ENCODE results near the gene TMEM263. TPM values are rescaled to one million over a fixed set of nuclear protein-coding genes. Genes with fewer than 3 reads are reported as not detected.

TMEM263 gene
- 10 to 100 TPM; 28.5 to 29.6 TPM for total RNA-seq

- Mint-ChIP-seq H3K27ac (peak within 1 kb of the TSS; percentile 94), H3K4me1 (peaks cover 15% of the 10 kb centered on the region)
- ATAC-seq (ENCODE audit: low read depth), result peak; percentile 87
Measured at GRCh38 chr12:106955377-106956047, at the start of gene TMEM263. Gene TMEM263 (plus strand): TSS chr12:106955907. CDS start chr12:106967117, 11,210 bp downstream.

GRCh38 chr12:106906715-106907114 lies 49.0 kb upstream of the TMEM263 start:
- peaks cover 46% of the 10 kb centered on the region for H3K27me3 Mint-ChIP-seq
- H3K36me3 Mint-ChIP-seq, result no peaks in the 10 kb centered on the region
- no peaks in the 10 kb centered on the region for H3K9me3 Mint-ChIP-seq
- H3K4me1 Mint-ChIP-seq, result peaks cover 22% of the 10 kb centered on the region
- DNase-seq, result no peak
- no peak overlapping the region for H3K27ac Mint-ChIP-seq
- ATAC-seq (ENCODE audit: low read depth), result no peak
- no peak overlapping the region for H3K4me3 Mint-ChIP-seq
- POLR2A ChIA-PET, result interaction anchor here (0.7 kb wide), 1 partner anchor 1660 kb away, joined by 4 read pairs; no protein-coding TSS in a partner anchor

More at GRCh38 chr12:106955377-106956047, at the start of gene TMEM263:
- peak; percentile 94 for DNase-seq
- peaks cover 5% of the 10 kb centered on the region for H3K27me3 Mint-ChIP-seq
- H3K4me3 Mint-ChIP-seq, result peak within 1 kb of the TSS; percentile 95
- POLR2A ChIA-PET, result interaction anchor here (0.8 to 2.3 kb wide), 8 partner anchors 20 to 653 kb away, joined by 3 to 11 read pairs (median 4); partner anchors contain the start of genes MTERF2, POLR3B and TCP11L2
- peaks cover 4% of the 10 kb centered on the region for H3K36me3 Mint-ChIP-seq
- peaks cover 2% of the 10 kb centered on the region for H3K9me3 Mint-ChIP-seq

- POLR2A ChIA-PET, result no interaction called here
- Mint-ChIP-seq H3K27ac (no peak overlapping the region), H3K27me3 (peaks cover 40% of the 10 kb centered on the region)
Measured at GRCh38 chr12:106907411-106907810, 48.3 kb upstream of the TMEM263 start.

GRCh38 chr12:106907846-106908245 lies 47.9 kb upstream of the TMEM263 start:
- ATAC-seq (ENCODE audit: low read depth) (no peak), DNase-seq (no peak)
- POLR2A ChIA-PET, result no interaction called here
- no peak overlapping the region for H3K4me3 Mint-ChIP-seq
- H3K36me3 Mint-ChIP-seq, result no peaks in the 10 kb centered on the region
- H3K27me3 Mint-ChIP-seq, result peaks cover 36% of the 10 kb centered on the region
- H3K9me3 Mint-ChIP-seq, result no peaks in the 10 kb centered on the region
- no peak overlapping the region for H3K27ac Mint-ChIP-seq
- H3K4me1 Mint-ChIP-seq, result peaks cover 22% of the 10 kb centered on the region

More at GRCh38 chr12:106907411-106907810, 48.3 kb upstream of the TMEM263 start:
- no peak for ATAC-seq (ENCODE audit: low read depth)
- Mint-ChIP-seq H3K4me3 (no peak overlapping the region), H3K9me3 (no peaks in the 10 kb centered on the region), H3K36me3 (no peaks in the 10 kb centered on the region), H3K4me1 (peaks cover 22% of the 10 kb centered on the region)
- no peak for DNase-seq

- no peak overlapping the region for H3K27ac Mint-ChIP-seq
- H3K4me1 Mint-ChIP-seq, result peaks cover 19% of the 10 kb centered on the region
- POLR2A ChIA-PET, result no interaction called here
- no peak overlapping the region for H3K4me3 Mint-ChIP-seq
- no peaks in the 10 kb centered on the region for H3K36me3 Mint-ChIP-seq
- no peaks in the 10 kb centered on the region for H3K9me3 Mint-ChIP-seq
- H3K27me3 Mint-ChIP-seq, result peaks cover 29% of the 10 kb centered on the region
- no peak for ATAC-seq (ENCODE audit: low read depth)
- no peak for DNase-seq
Measured at GRCh38 chr12:106908561-106908960, 47.1 kb upstream of the TMEM263 start.

GRCh38 chr12:106910202-106910601 lies 45.5 kb upstream of the TMEM263 start:
- Mint-ChIP-seq H3K4me1 (peaks cover 28% of the 10 kb centered on the region), H3K36me3 (no peaks in the 10 kb centered on the region), H3K9me3 (no peaks in the 10 kb centered on the region), H3K27ac (no peak overlapping the region), H3K4me3 (no peak overlapping the region), H3K27me3 (peaks cover 19% of the 10 kb centered on the region)
- ATAC-seq (ENCODE audit: low read depth), result no peak
- DNase-seq, result no peak
- POLR2A ChIA-PET, result no interaction called here

GRCh38 chr12:106911581-106911980 lies 44.1 kb upstream of the TMEM263 start:
- Mint-ChIP-seq H3K4me3 (no peak overlapping the region), H3K4me1 (peaks cover 34% of the 10 kb centered on the region)

GRCh38 chr12:106913456-106913855 lies 42.3 kb upstream of the TMEM263 start:
- POLR2A ChIA-PET, result no interaction called here

More at GRCh38 chr12:106911581-106911980, 44.1 kb upstream of the TMEM263 start:
- peaks cover 8% of the 10 kb centered on the region for H3K27me3 Mint-ChIP-seq
- POLR2A ChIA-PET, result no interaction called here
- H3K9me3 Mint-ChIP-seq, result no peaks in the 10 kb centered on the region
- ATAC-seq (ENCODE audit: low read depth) (no peak), DNase-seq (no peak)
- no peak overlapping the region for H3K27ac Mint-ChIP-seq
- no peaks in the 10 kb centered on the region for H3K36me3 Mint-ChIP-seq

GRCh38 chr12:106914796-106915634 lies 40.7 kb upstream of the TMEM263 start:
- peak; percentile 90 for ATAC-seq (ENCODE audit: low read depth)
- Mint-ChIP-seq H3K27ac (peak overlapping the region; percentile 88), H3K36me3 (no peaks in the 10 kb centered on the region), H3K9me3 (no peaks in the 10 kb centered on the region), H3K4me3 (peak overlapping the region; percentile 47), H3K4me1 (peaks cover 28% of the 10 kb centered on the region), H3K27me3 (peaks cover 6% of the 10 kb centered on the region)
- DNase-seq, result peak; percentile 43
- POLR2A ChIA-PET, result interaction anchor here (0.5 to 1.0 kb wide), 2 partner anchors 525 to 558 kb away, joined by 3 to 4 read pairs; partner anchors contain the start of gene POLR3B

More at GRCh38 chr12:106913456-106913855, 42.3 kb upstream of the TMEM263 start:
- Mint-ChIP-seq H3K9me3 (no peaks in the 10 kb centered on the region), H3K4me3 (no peak overlapping the region), H3K4me1 (peaks cover 28% of the 10 kb centered on the region), H3K36me3 (no peaks in the 10 kb centered on the region), H3K27ac (peak overlapping the region; percentile 21), H3K27me3 (peaks cover 7% of the 10 kb centered on the region)
- DNase-seq, result no peak
- no peak for ATAC-seq (ENCODE audit: low read depth)

GRCh38 chr12:106915635-106916026 lies 40.1 kb upstream of the TMEM263 start:
- ATAC-seq (ENCODE audit: low read depth) (no peak), DNase-seq (no peak)
- Mint-ChIP-seq H3K36me3 (no peaks in the 10 kb centered on the region), H3K4me3 (no peak overlapping the region), H3K27ac (peak overlapping the region; percentile 37), H3K4me1 (peaks cover 22% of the 10 kb centered on the region), H3K9me3 (no peaks in the 10 kb centered on the region), H3K27me3 (peaks cover 6% of the 10 kb centered on the region)
- POLR2A ChIA-PET, result no interaction called here

GRCh38 chr12:106917503-106917902 lies 38.2 kb upstream of the TMEM263 start:
- DNase-seq (no peak), ATAC-seq (ENCODE audit: low read depth) (no peak)
- no peak overlapping the region for H3K27ac Mint-ChIP-seq
- POLR2A ChIA-PET, result interaction anchor here (0.6 to 0.7 kb wide), 3 partner anchors 344 to 560 kb away, joined by 3 to 4 read pairs (median 3); no protein-coding TSS in a partner anchor
- no peak overlapping the region for H3K4me3 Mint-ChIP-seq
- peaks cover 16% of the 10 kb centered on the region for H3K27me3 Mint-ChIP-seq
- H3K4me1 Mint-ChIP-seq, result peaks cover 16% of the 10 kb centered on the region
- no peaks in the 10 kb centered on the region for H3K9me3 Mint-ChIP-seq
- H3K36me3 Mint-ChIP-seq, result no peaks in the 10 kb centered on the region

GRCh38 chr12:106918746-106919145 lies 37.0 kb upstream of the TMEM263 start:
- no peak for DNase-seq
- POLR2A ChIA-PET, result no interaction called here

GRCh38 chr12:106919910-106920544 lies 35.7 kb upstream of the TMEM263 start:
- Mint-ChIP-seq H3K36me3 (no peaks in the 10 kb centered on the region), H3K9me3 (peaks cover 5% of the 10 kb centered on the region), H3K4me3 (no peak overlapping the region), H3K27ac (no peak overlapping the region), H3K27me3 (peaks cover 28% of the 10 kb centered on the region), H3K4me1 (peaks cover 8% of the 10 kb centered on the region)
- ATAC-seq (ENCODE audit: low read depth) (no peak), DNase-seq (no peak)
- POLR2A ChIA-PET, result no interaction called here

More at GRCh38 chr12:106918746-106919145, 37.0 kb upstream of the TMEM263 start:
- ATAC-seq (ENCODE audit: low read depth), result no peak
- Mint-ChIP-seq H3K27ac (no peak overlapping the region), H3K36me3 (no peaks in the 10 kb centered on the region), H3K4me3 (no peak overlapping the region), H3K27me3 (peaks cover 24% of the 10 kb centered on the region), H3K4me1 (peaks cover 16% of the 10 kb centered on the region), H3K9me3 (peaks cover 1% of the 10 kb centered on the region)

Data from activated naive CD8-positive, alpha-beta T cell treated with anti-CD3 and anti-CD28 coated beads, Interleukin-2, amount 10 ng/mL, durations not matched to agents 7 days and 5 days (primary cell).